Daoy (cell line): Measurements from ENCODE around the gene PTGFRN. TPM values are rescaled to one million over a fixed set of nuclear protein-coding genes. Genes with fewer than 3 reads are reported as not detected.
"Not testable (repeated sequence)": the region's sequence is repeated elsewhere in the genome, so short reads cannot be mapped to it uniquely, and the experiment has no call there.

Experiments used
- DNase-seq: peaks from one replicate; pipeline ENCODE4 v3.0.0-alpha.2; 2015; ENCODE audit warnings: low read depth
- total RNA-seq: library from RNA; depleted of rRNA; stranded (reverse); fragments of >200 nt; shearing (Covaris generic); gene quantifications from 2 replicates; pipeline ENCODE4 v1.2.3, GENCODE V29; 2014

The PTGFRN gene
- total RNA-seq, 1 experiment from 2014 or later: 219 TPM

- DNase-seq: peak; percentile 47
Measured at GRCh38 chr1:116971965-116972673, 62.4 kb downstream of the PTGFRN start.

- peak; percentile 29 for DNase-seq
Measured at GRCh38 chr1:116972674-116973030, 62.9 kb downstream of the PTGFRN start.

GRCh38 chr1:116980309-116980708 is 70.6 kb downstream of the PTGFRN start:
- not testable (repeated sequence) for DNase-seq

- no peak for DNase-seq
Measured at GRCh38 chr1:116981521-116982037, 71.9 kb downstream of the PTGFRN start.

- no peak for DNase-seq
Measured at GRCh38 chr1:116982319-116983004, 72.7 kb downstream of the PTGFRN start.

GRCh38 chr1:116983112-116983511 is 73.4 kb downstream of the PTGFRN start:
- no peak for DNase-seq

- no peak for DNase-seq
Measured at GRCh38 chr1:116983678-116984077, 74.0 kb downstream of the PTGFRN start.

GRCh38 chr1:116984406-116985160 is 74.9 kb downstream of the PTGFRN start:
- DNase-seq: no peak

GRCh38 chr1:116986421-116987255 is 76.9 kb downstream of the PTGFRN start:
- DNase-seq: no peak

GRCh38 chr1:116987256-116987555 is 77.5 kb downstream of the PTGFRN start:
- no peak for DNase-seq

GRCh38 chr1:116988248-116988647 is 78.5 kb downstream of the PTGFRN start:
- peak; percentile 92 for DNase-seq

- peak; percentile 76 for DNase-seq
Measured at GRCh38 chr1:116988908-116989307, 79.2 kb downstream of the PTGFRN start.

- no peak for DNase-seq
Measured at GRCh38 chr1:116989835-116990234, 80.1 kb downstream of the PTGFRN start.

GRCh38 chr1:116990612-116991151 is 81.0 kb downstream of the PTGFRN start:
- peak; percentile 98 for DNase-seq

GRCh38 chr1:116991171-116991845 is 81.6 kb downstream of the PTGFRN start:
- no peak for DNase-seq

GRCh38 chr1:116991918-116992317 is 82.2 kb downstream of the PTGFRN start:
- DNase-seq: no peak

- DNase-seq: no peak
Measured at GRCh38 chr1:116993286-116993685, 83.6 kb downstream of the PTGFRN start.

GRCh38 chr1:116994411-116994810 is 84.7 kb downstream of the PTGFRN start:
- DNase-seq: no peak

GRCh38 chr1:116997066-116997465 is 87.3 kb downstream of the PTGFRN start:
- no peak for DNase-seq

- DNase-seq: no peak
Measured at GRCh38 chr1:116997636-116998035, 87.9 kb downstream of the PTGFRN start.

GRCh38 chr1:116999596-116999995 is 89.9 kb downstream of the PTGFRN start:
- no peak for DNase-seq
